Choroid plexus epithelial cell (primary cell): ENCODE measurements around the gene HMG20A.

ENCODE experiments used
- DNase-seq: peaks from one replicate; pipeline ENCODE4 v3.0.0-alpha.2; 2010; ENCODE audit warnings: low read depth
- H3K4me3 ChIP-seq: 2 replicates; pipeline ENCODE4 v1.5.1; 2011; ENCODE audit warnings: low read depth, mild to moderate bottlenecking, control low read depth, low read length, moderate library complexity
- CTCF ChIP-seq: conservative IDR thresholded peaks from 2 replicates; pipeline ENCODE4 v1.5.1; 2011; ENCODE audit warnings: low read depth, mild to moderate bottlenecking, control low read depth, inconsistent platforms, low read length, moderate library complexity

Gene HMG20A

GRCh38 chr15:77525907-77526594 is 105.4 kb downstream of the HMG20A start:
- no peak overlapping the region for H3K4me3 ChIP-seq
- no peak for DNase-seq
- TF ChIP-seq CTCF = no peak

GRCh38 chr15:77526595-77527163 is 106.0 kb downstream of the HMG20A start:
- TF ChIP-seq CTCF = no peak
- DNase-seq = no peak
- no peak overlapping the region for H3K4me3 ChIP-seq

- peak; percentile 86 for DNase-seq
- no peak for TF ChIP-seq CTCF
- H3K4me3 ChIP-seq = peak overlapping the region; percentile 10
Observed at GRCh38 chr15:77527164-77527778, 106.6 kb downstream of the HMG20A start.

GRCh38 chr15:77527831-77528231 is 107.1 kb downstream of the HMG20A start:
- DNase-seq = peak; percentile 11
- no peak for TF ChIP-seq CTCF
- H3K4me3 ChIP-seq = no peak overlapping the region

GRCh38 chr15:77528290-77528967 is 107.7 kb downstream of the HMG20A start:
- no peak overlapping the region for H3K4me3 ChIP-seq
- no peak for TF ChIP-seq CTCF
- DNase-seq = no peak

GRCh38 chr15:77528968-77529319 is 108.3 kb downstream of the HMG20A start:
- DNase-seq = no peak
- TF ChIP-seq CTCF = no peak
- H3K4me3 ChIP-seq = no peak overlapping the region
